ENCODE results near the gene TLL1.
A peak's percentile ranks its signal among the peaks of the same experiment; 100 is the strongest.

TLL1 gene

DNA sequence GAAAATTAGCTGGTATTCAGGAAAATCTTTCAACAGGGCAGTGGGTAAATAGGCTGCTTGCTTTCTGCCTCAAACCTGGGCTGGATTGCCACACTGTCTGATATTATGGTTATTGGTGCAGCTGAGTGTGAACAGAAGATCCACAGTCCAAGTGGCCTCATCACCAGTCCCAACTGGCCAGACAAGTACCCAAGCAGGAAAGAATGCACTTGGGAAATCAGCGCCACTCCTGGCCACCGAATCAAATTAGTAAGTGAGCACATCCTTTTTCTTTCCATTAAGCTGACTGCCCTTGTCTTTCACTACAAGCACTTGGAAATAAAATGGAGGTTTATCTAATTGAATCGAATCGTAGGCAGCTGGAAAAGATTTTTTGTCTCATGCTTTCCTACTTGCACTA, 204.7 kb downstream of the TLL1 start:
- no peak overlapping the region for H3K4me3 ChIP-seq (replicated peaks; ENCODE audit: low read depth, low read length)
- TF ChIP-seq, protein P1, sequence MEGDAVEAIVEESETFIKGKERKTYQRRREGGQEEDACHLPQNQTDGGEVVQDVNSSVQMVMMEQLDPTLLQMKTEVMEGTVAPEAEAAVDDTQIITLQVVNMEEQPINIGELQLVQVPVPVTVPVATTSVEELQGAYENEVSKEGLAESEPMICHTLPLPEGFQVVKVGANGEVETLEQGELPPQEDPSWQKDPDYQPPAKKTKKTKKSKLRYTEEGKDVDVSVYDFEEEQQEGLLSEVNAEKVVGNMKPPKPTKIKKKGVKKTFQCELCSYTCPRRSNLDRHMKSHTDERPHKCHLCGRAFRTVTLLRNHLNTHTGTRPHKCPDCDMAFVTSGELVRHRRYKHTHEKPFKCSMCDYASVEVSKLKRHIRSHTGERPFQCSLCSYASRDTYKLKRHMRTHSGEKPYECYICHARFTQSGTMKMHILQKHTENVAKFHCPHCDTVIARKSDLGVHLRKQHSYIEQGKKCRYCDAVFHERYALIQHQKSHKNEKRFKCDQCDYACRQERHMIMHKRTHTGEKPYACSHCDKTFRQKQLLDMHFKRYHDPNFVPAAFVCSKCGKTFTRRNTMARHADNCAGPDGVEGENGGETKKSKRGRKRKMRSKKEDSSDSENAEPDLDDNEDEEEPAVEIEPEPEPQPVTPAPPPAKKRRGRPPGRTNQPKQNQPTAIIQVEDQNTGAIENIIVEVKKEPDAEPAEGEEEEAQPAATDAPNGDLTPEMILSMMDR (IDR thresholded peaks at IDR 0.05; ENCODE audit: low read length, missing control alignments), result no peak
- DNase-seq (ENCODE audit: low read depth), result no peak

DNA sequence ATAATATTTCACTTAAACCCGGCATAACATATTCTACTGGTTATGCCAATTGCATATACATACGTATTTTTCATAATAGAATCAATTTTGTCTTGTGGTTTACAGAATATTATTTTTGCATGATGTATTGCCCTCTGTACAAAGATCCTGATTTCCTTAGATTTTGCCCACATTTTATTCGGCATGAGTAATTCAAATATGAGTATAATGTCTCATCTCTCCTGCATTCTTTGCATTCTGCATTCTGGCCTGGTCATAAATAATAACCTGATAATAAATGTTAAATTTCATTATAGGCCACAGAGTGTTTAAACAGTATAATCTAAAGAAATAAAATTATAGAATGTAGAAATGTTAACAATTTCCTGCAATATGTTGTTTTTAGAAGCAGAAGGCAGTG, 205.3 kb downstream of the TLL1 start:
- TF ChIP-seq, protein P1 (IDR thresholded peaks at IDR 0.05; ENCODE audit: low read length, missing control alignments), result no peak
- no peak for DNase-seq (ENCODE audit: low read depth)
- H3K4me3 ChIP-seq (replicated peaks; ENCODE audit: low read depth, low read length), result no peak overlapping the region

DNA sequence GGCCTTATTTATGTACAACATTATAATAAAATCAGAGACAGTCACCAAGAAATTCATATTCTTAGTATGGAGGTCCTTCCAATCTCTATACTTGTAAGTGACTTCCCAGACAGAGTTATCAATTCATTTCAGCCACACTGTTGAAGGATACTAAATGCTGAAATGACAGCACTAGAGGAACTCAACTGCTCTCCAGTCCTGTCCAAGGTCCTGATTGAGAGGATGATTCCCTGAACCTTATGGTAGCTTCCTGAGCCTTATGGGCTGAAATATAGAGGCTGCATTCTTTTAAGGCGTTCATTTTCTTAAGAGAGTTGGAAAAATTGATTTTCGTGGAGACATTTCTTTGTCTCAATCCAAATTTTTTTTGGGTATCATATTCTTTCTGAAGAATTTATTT, 205.9 kb downstream of the TLL1 start:
- TF ChIP-seq, protein P1 (IDR thresholded peaks at IDR 0.05; ENCODE audit: low read length, missing control alignments), result no peak
- DNase-seq (ENCODE audit: low read depth), result peak; percentile 39

DNA sequence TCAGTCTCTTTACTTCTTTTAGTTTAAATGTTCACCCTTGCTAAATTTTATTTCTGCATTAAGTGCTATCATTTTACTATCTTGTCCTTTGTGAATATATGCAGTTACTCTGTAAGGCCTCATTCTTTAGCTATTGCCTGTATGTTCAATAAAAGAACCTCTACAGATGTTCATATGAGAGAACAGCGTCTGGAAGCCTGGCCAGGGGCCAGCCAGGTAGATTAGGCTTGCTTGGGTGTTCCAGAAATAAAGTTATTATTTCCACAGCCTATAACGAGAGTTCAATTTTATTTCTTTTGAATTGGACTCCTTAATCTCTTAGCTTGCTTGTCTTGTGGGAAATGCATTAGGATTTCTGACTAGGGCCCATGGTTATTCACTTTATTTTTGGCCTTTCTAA, 214.5 kb downstream of the TLL1 start:
- DNase-seq (ENCODE audit: low read depth), result no peak
- no peak overlapping the region for H3K4me3 ChIP-seq (replicated peaks; ENCODE audit: low read depth, low read length)
- TF ChIP-seq, protein P1 (IDR thresholded peaks at IDR 0.05; ENCODE audit: low read length, missing control alignments), result no peak

More for the DNA sequence above, 205.9 kb downstream of the TLL1 start:
- H3K4me3 ChIP-seq (replicated peaks; ENCODE audit: low read depth, low read length), result no peak overlapping the region

DNA sequence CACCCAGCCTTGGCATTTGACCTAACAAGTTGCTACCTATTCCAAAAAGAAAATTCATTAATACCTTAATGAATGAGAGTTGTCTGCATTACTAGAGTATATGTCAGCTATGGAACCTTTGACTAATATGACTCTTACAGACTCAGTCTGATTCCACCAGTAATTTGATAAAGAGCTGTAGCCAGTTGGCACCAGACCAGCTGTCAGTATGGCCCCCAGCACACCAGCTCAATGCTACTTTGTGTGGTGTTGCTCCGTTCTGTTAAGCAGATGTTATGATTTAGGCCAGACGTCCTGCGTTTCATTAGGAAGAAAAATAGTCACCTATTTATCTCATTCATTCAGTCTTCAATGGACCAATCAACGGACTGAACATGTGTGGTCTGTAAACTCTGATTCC, 215.5 kb downstream of the TLL1 start:
- DNase-seq (ENCODE audit: low read depth), result no peak
- TF ChIP-seq, protein P1 (IDR thresholded peaks at IDR 0.05; ENCODE audit: low read length, missing control alignments), result no peak
- H3K4me3 ChIP-seq (replicated peaks; ENCODE audit: low read depth, low read length), result no peak overlapping the region

DNA sequence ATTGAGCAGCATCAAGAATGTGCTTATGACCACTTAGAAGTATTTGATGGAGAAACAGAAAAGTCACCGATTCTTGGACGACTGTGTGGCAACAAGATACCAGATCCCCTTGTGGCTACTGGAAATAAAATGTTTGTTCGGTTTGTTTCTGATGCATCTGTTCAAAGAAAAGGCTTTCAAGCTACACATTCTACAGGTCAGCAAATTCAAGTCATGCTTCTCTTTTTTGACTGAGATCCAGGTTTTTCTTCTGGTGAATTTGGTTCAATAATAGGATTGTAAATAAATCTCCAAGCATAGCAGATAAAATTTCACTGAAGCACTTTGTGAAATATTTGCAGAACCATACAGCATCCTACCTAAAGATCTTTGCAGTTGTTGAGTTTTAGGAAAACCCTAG, 218.1 kb downstream of the TLL1 start:
- H3K4me3 ChIP-seq (replicated peaks; ENCODE audit: low read depth, low read length), result no peak overlapping the region
- DNase-seq (ENCODE audit: low read depth), result peak; percentile 8
- TF ChIP-seq, protein P1 (IDR thresholded peaks at IDR 0.05; ENCODE audit: low read length, missing control alignments), result no peak

DNA sequence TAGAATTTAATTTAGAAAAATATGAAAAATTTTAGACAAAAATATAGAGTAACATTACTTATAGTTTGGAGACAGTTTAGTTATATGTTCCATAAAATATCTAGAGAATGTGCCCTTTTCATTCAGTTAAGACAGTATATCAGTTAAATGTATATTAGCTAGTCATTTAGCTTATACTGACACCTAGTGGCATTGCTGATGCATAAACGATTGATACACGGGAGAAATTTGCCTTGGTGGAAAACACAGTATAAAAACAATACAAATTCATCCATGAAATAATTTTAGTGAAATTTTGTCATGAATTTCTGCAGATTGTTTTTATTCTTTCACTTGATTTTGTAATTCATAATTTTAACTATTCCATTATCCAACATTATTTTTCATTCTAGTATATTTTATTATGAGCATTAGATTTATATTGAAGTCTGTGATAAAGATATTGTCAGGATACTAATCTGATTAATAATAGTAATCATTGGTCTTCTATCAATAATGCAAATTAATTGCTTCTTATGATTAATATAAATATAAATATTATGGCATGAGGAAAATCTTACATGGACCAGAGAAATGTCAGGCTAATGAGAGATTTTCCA, 219.0 kb downstream of the TLL1 start:
- TF ChIP-seq, protein P1 (IDR thresholded peaks at IDR 0.05; ENCODE audit: low read length, missing control alignments), result peak; percentile 71
- peak; percentile 73 for DNase-seq (ENCODE audit: low read depth)
- no peak overlapping the region for H3K4me3 ChIP-seq (replicated peaks; ENCODE audit: low read depth, low read length)
